Left colon (tissue), 2 donors: ENCODE results near the gene HOXA10. TPM values are rescaled to one million over a fixed set of nuclear protein-coding genes. Genes with fewer than 3 reads are reported as not detected.

ENCODE experiments used
- ATAC-seq: fragments of 200-7000 bp; cut with Tn5 transposase; one replicate; pipeline ENCODE4 v1.9.1; 2020; ENCODE audit warnings: mild to moderate bottlenecking, moderate library complexity
- DNase-seq, 2 donors: peaks; one replicate each; pipeline ENCODE4 v3.0.0-alpha.2; 2020
- intact Hi-C, 2 donors: fragments of 100-400 bp; cut with DNase I in 1 of 2; cut with micrococcal nuclease in 1 of 2; formaldehyde crosslinking; loops; one replicate each; pipeline versions ENCODE4 v1.11.2 to v1.14.0; 2022; cut with DNase I, micrococcal nuclease
- total RNA-seq, 2 donors: library from RNA; stranded (reverse); fragmentation: NEBNext Ultra II Directional; extraction: Animal tissue kit (Norgen Biotek cat#: 25700); gene quantifications; one replicate each; pipeline ENCODE4 v1.2.1, GENCODE V29; 2021
- donor health status: DM: no; HTN: no; CAD: no.
- donor health status: DM: yes; HTN: yes; CAD: no.

Gene HOXA10
- total RNA-seq, 2 donors from 2014 or later = 23.4 to 30.0 TPM

GRCh38 chr7:27184337-27185012, 10.4 kb upstream of the HOXA10 start:
- ATAC-seq (peak; percentile 24), DNase-seq (peak; percentile 64 to 80)
- intact Hi-C loops = no loop called here

GRCh38 chr7:27183682-27184336, 9.7 kb upstream of the HOXA10 start:
- DNase-seq = peak in 1 of 2 donors; percentile 45
- intact Hi-C loops = no loop called here
- no peak for ATAC-seq

GRCh38 chr7:27182861-27183681, 9.0 kb upstream of the HOXA10 start:
- no peak for ATAC-seq
- DNase-seq = peak; percentile 38 to 50
- intact Hi-C loops = no loop called here

GRCh38 chr7:27182285-27182841, 8.2 kb upstream of the HOXA10 start:
- ATAC-seq (no peak), DNase-seq (peak in 1 of 2 donors; percentile 25)

GRCh38 chr7:27181795-27182275, 7.7 kb upstream of the HOXA10 start:
- ATAC-seq = no peak
- DNase-seq = peak; percentile 21 to 28
- intact Hi-C loops = no loop called here

More at GRCh38 chr7:27182285-27182841, 8.2 kb upstream of the HOXA10 start:
- intact Hi-C loops = no loop called here

- ATAC-seq (no peak), DNase-seq (peak; percentile 33 to 48)
- intact Hi-C loops = no loop called here
Observed at GRCh38 chr7:27180431-27181420, 6.6 kb upstream of the HOXA10 start.

GRCh38 chr7:27179503-27180430, 5.6 kb upstream of the HOXA10 start:
- DNase-seq = peak; percentile 87
- ATAC-seq = peak; percentile 45
- intact Hi-C loops = loop anchor here in 1 of 2 donors (10.0 kb wide), 1 partner anchor 1325 kb away; no protein-coding TSS in a partner anchor

GRCh38 chr7:27179030-27179429, 4.9 kb upstream of the HOXA10 start:
- peak in 1 of 2 donors; percentile 14 for DNase-seq
- intact Hi-C loops = loop anchor here in 1 of 2 donors (10.0 kb wide), 1 partner anchor 1324 kb away; no protein-coding TSS in a partner anchor

GRCh38 chr7:27178366-27178765, 4.2 kb upstream of the HOXA10 start:
- intact Hi-C loops = loop anchor here in 1 of 2 donors (10.0 kb wide), 1 partner anchor 1324 kb away; no protein-coding TSS in a partner anchor
- peak; percentile 27 to 37 for DNase-seq

More at GRCh38 chr7:27179030-27179429, 4.9 kb upstream of the HOXA10 start:
- ATAC-seq = no peak

GRCh38 chr7:27177795-27178320, 3.7 kb upstream of the HOXA10 start:
- intact Hi-C loops = loop anchor here in 1 of 2 donors (10.0 kb wide), 1 partner anchor 1323 kb away; no protein-coding TSS in a partner anchor
- ATAC-seq (peak; percentile 3), DNase-seq (peak in 1 of 2 donors; percentile 17)

More at GRCh38 chr7:27178366-27178765, 4.2 kb upstream of the HOXA10 start:
- ATAC-seq = no peak

- DNase-seq (peak; percentile 34 to 44), ATAC-seq (no peak)
- intact Hi-C loops = loop anchor here in 1 of 2 donors (10.0 kb wide), 1 partner anchor 1322 kb away; no protein-coding TSS in a partner anchor
Observed at GRCh38 chr7:27176962-27177794, 3.1 kb upstream of the HOXA10 start.

GRCh38 chr7:27176524-27176845, 2.4 kb upstream of the HOXA10 start:
- no peak for ATAC-seq
- DNase-seq = no peak
- intact Hi-C loops = loop anchor here in 1 of 2 donors (10.0 kb wide), 1 partner anchor 1322 kb away; no protein-coding TSS in a partner anchor

GRCh38 chr7:27175626-27176523, 1.8 kb upstream of the HOXA10 start:
- intact Hi-C loops = loop anchor here in 1 of 2 donors (10.0 kb wide), 1 partner anchor 1321 kb away; no protein-coding TSS in a partner anchor
- peak; percentile 7 for ATAC-seq
- peak; percentile 29 to 46 for DNase-seq
